Suprapubic skin (tissue), 4 donors: ENCODE data around the gene DHDH. TPM values are rescaled to one million over a fixed set of nuclear protein-coding genes. Genes with fewer than 3 reads are reported as not detected.

ENCODE experiments used
- DNase-seq, 2 donors: peaks; one replicate each; pipeline ENCODE4 v3.0.0-alpha.2; 2019; ENCODE audit warnings: low spot score in 2 of 2
- H3K27ac ChIP-seq: fragments of 200-600 bp; sonication (generic); one replicate; pipeline ENCODE4 v1.5.1; 2019
- H3K27me3 ChIP-seq: fragments of 200-600 bp; sonication (generic); one replicate; pipeline ENCODE4 v1.5.1; 2019
- H3K36me3 ChIP-seq: fragments of 200-600 bp; sonication (generic); one replicate; pipeline ENCODE4 v1.5.1; 2019
- H3K4me1 ChIP-seq: fragments of 200-600 bp; sonication (generic); one replicate; pipeline ENCODE4 v1.5.1; 2019
- H3K4me3 ChIP-seq: fragments of 200-600 bp; sonication (generic); one replicate; pipeline ENCODE4 v1.5.1; 2019; ENCODE audit warnings: mild to moderate bottlenecking
- H3K9me3 ChIP-seq: fragments of 200-600 bp; sonication (generic); one replicate; pipeline ENCODE4 v1.5.1; 2019
- CTCF ChIP-seq, 2 donors: fragments of 200-600 bp in 1 of 2; fragments of 450-650 bp in 1 of 2; sonication (generic) in 1 of 2; IDR thresholded peaks; one replicate each; pipeline ENCODE4 v1.5.1; 2016 to 2019; ENCODE audit warnings: antibody characterized with exemption in 2 of 2, mild to moderate bottlenecking in 1 of 2, moderate library complexity in 1 of 2
- EP300 ChIP-seq: sonication (generic); formaldehyde crosslinking; IDR thresholded peaks from one replicate; pipeline ENCODE4 v1.6.1; 2017; ENCODE audit warnings: antibody characterized with exemption
- POLR2A ChIP-seq, 2 donors: fragments of 450-650 bp; IDR thresholded peaks; one replicate each; pipeline ENCODE4 v1.6.1; 2017; ENCODE audit warnings: antibody characterized with exemption in 2 of 2, mild to moderate bottlenecking in 2 of 2, moderate library complexity in 2 of 2
- POLR2AphosphoS5 ChIP-seq, 3 donors: sonication (generic); formaldehyde crosslinking; IDR thresholded peaks; one replicate each; pipeline ENCODE4 v1.6.1; 2017; ENCODE audit warnings: antibody characterized with exemption in 3 of 3
- WGBS: methylation state at CpG from one replicate; pipeline ENCODE4 v1.1.5; 2018; 5-methylcytosine and 5-hydroxymethylcytosine counted together
- total RNA-seq, 4 donors: library from RNA; depleted of rRNA; stranded (reverse); fragments of >200 nt; gene quantifications; one replicate each; pipeline ENCODE4 v1.1.0, GENCODE V29; 2016

DHDH gene
- total RNA-seq, 4 donors from 2014 or later = 0.59 TPM; not detected in 3

- H3K4me1 ChIP-seq = peaks cover 51% of the 10 kb centered on the region
These were observed 30.1 kb downstream of the DHDH start for GRCh38 chr19:48963371-48964204.

GRCh38 chr19:48964205-48965039 lies 30.9 kb downstream of the DHDH start:
- WGBS = 10% methylated on average over 18 of the region's 19 CpGs
- H3K27ac ChIP-seq = peak overlapping the region; percentile 89
- TF ChIP-seq CTCF (IDR thresholded peaks at IDR 0.05) (no peak), POLR2AphosphoS5 (IDR thresholded peaks at IDR 0.05) (no peak), EP300 (no peak), POLR2A (IDR thresholded peaks at IDR 0.05) (no peak)
- no peak for DNase-seq
- peaks cover 26% of the 10 kb centered on the region for H3K36me3 ChIP-seq
- peak overlapping the region; percentile 69 for H3K4me3 ChIP-seq
- H3K9me3 ChIP-seq = no peaks in the 10 kb centered on the region
- H3K27me3 ChIP-seq = no peaks in the 10 kb centered on the region
- peaks cover 52% of the 10 kb centered on the region for H3K4me1 ChIP-seq

More at GRCh38 chr19:48963371-48964204, 30.1 kb downstream of the DHDH start:
- peak in 1 of 2 donors; percentile 86 for DNase-seq
- Histone ChIP-seq H3K27me3 (no peaks in the 10 kb centered on the region), H3K9me3 (no peaks in the 10 kb centered on the region), H3K36me3 (peaks cover 17% of the 10 kb centered on the region), H3K27ac (peak overlapping the region; percentile 89), H3K4me3 (peak overlapping the region; percentile 69)
- WGBS = 18% methylated on average over 10 of the region's 28 CpGs
- TF ChIP-seq POLR2A (IDR thresholded peaks at IDR 0.05) (peak in 1 of 2 donors; percentile 7), EP300 (no peak), CTCF (IDR thresholded peaks at IDR 0.05) (no peak)

GRCh38 chr19:48965040-48965805 lies 31.7 kb downstream of the DHDH start, which contains the start of gene FTL:
Gene FTL, plus strand, starts transcription at chr19:48965309. Its CDS starts 199 bp downstream, at chr19:48965508.
- H3K27ac ChIP-seq = peak within 1 kb of the TSS; percentile 89
- peak within 1 kb of the TSS; percentile 69 for H3K4me3 ChIP-seq
- peaks cover 52% of the 10 kb centered on the region for H3K4me1 ChIP-seq
- TF ChIP-seq CTCF (IDR thresholded peaks at IDR 0.05) = no peak
- TF ChIP-seq EP300 = no peak
- TF ChIP-seq POLR2AphosphoS5 (IDR thresholded peaks at IDR 0.05) = peak; percentile 99
- peak; percentile 97 to 100 for TF ChIP-seq POLR2A (IDR thresholded peaks at IDR 0.05)
- no peaks in the 10 kb centered on the region for H3K27me3 ChIP-seq
- H3K36me3 ChIP-seq = peaks cover 34% of the 10 kb centered on the region
- no peaks in the 10 kb centered on the region for H3K9me3 ChIP-seq
- peak; percentile 98 for DNase-seq
- under 1% methylated on average over 25 of the region's 52 CpGs for WGBS

GRCh38 chr19:48965806-48966540 lies 32.5 kb downstream of the DHDH start:
- 10% methylated on average over 36 of the region's 36 CpGs for WGBS
- no peaks in the 10 kb centered on the region for H3K9me3 ChIP-seq
- TF ChIP-seq POLR2A (IDR thresholded peaks at IDR 0.05) = no peak
- TF ChIP-seq CTCF (IDR thresholded peaks at IDR 0.05) = no peak
- no peak for TF ChIP-seq EP300
- TF ChIP-seq POLR2AphosphoS5 (IDR thresholded peaks at IDR 0.05) = peak in 1 of 3 donors; percentile 56
- H3K27ac ChIP-seq = peak overlapping the region; percentile 89
- H3K36me3 ChIP-seq = peaks cover 37% of the 10 kb centered on the region
- no peaks in the 10 kb centered on the region for H3K27me3 ChIP-seq
- H3K4me1 ChIP-seq = peaks cover 56% of the 10 kb centered on the region
- H3K4me3 ChIP-seq = peak overlapping the region; percentile 69
- DNase-seq = peak; percentile 94 to 96
